HepG2 (cell line): Measurements from ENCODE around the gene ATXN2. TPM values are rescaled to one million over a fixed set of nuclear protein-coding genes. Genes with fewer than 3 reads are reported as not detected.

Experiments
- BRF2 ChIP-seq: sonication (generic); formaldehyde crosslinking; IDR thresholded peaks from 2 replicates; pipeline ENCODE4 v1.8.1; 2022; ENCODE audit warnings: mild to moderate bottlenecking, missing genetic modification reagents
- GTF2F1 ChIP-seq: fragments of 150-350 bp; IDR thresholded peaks from 2 replicates; pipeline ENCODE4 v1.6.1; 2014; ENCODE audit warnings: low read length
- HNRNPL ChIP-seq: fragments of 200-400 bp; formaldehyde crosslinking; IDR thresholded peaks from 2 replicates; pipeline ENCODE4 v1.6.1; 2017; ENCODE audit warnings: mild to moderate bottlenecking, low read depth, low read length
- HOMEZ ChIP-seq: IDR thresholded peaks from 2 replicates; pipeline ENCODE4 v1.6.1; 2016; ENCODE audit warnings: low read depth
- MXD1 ChIP-seq: sonication (generic); formaldehyde crosslinking; IDR thresholded peaks from 2 replicates; pipeline ENCODE4 v1.4.0; 2020; ENCODE audit warnings: mild to moderate bottlenecking, missing genetic modification reagents
- PRDM15 ChIP-seq: sonication (generic); formaldehyde crosslinking; IDR thresholded peaks from 2 replicates; pipeline ENCODE4 v1.4.0; 2020; ENCODE audit warnings: missing genetic modification reagents
- RFX5 ChIP-seq: IDR thresholded peaks from 2 replicates; pipeline ENCODE4 v1.6.1; 2011; ENCODE audit warnings: low read depth, low read length, improper control_type of control experiment
- SMAD9 ChIP-seq: sonication (generic); formaldehyde crosslinking; IDR thresholded peaks from 2 replicates; pipeline ENCODE4 v1.5.1; 2020; ENCODE audit warnings: mild to moderate bottlenecking, missing genetic modification reagents
- THAP8 ChIP-seq: sonication (generic); formaldehyde crosslinking; IDR thresholded peaks from 2 replicates; pipeline ENCODE4 v1.5.1; 2020; ENCODE audit warnings: missing genetic modification reagents, mild to moderate bottlenecking, borderline replicate concordance
- ZBTB10 ChIP-seq: sonication (generic); formaldehyde crosslinking; IDR thresholded peaks from 2 replicates; pipeline ENCODE4 v1.4.0; 2020; ENCODE audit warnings: missing genetic modification reagents, borderline replicate concordance
- ZNF101 ChIP-seq: sonication (generic); formaldehyde crosslinking; IDR thresholded peaks from 2 replicates; pipeline ENCODE4 v1.4.0; 2020; ENCODE audit warnings: mild to moderate bottlenecking, low read depth, missing genetic modification reagents, borderline replicate concordance
- ZNF225 ChIP-seq: sonication (generic); formaldehyde crosslinking; IDR thresholded peaks from 2 replicates; pipeline ENCODE4 v1.4.0; 2020; ENCODE audit warnings: mild to moderate bottlenecking, missing genetic modification reagents
- ZNF639 ChIP-seq: conservative IDR thresholded peaks from 2 replicates; pipeline ENCODE4 v1.6.1; 2018; ENCODE audit warnings: missing genetic modification reagents
- ZNF678 ChIP-seq: sonication (generic); formaldehyde crosslinking; IDR thresholded peaks from 2 replicates; pipeline ENCODE4 v1.4.0; 2020; ENCODE audit warnings: mild to moderate bottlenecking, missing genetic modification reagents
- ZNF777 ChIP-seq: sonication (generic); formaldehyde crosslinking; IDR thresholded peaks from 2 replicates; pipeline ENCODE4 v1.4.0; 2020; ENCODE audit warnings: missing genetic modification reagents
- ZSCAN22 ChIP-seq: sonication (generic); formaldehyde crosslinking; IDR thresholded peaks from 2 replicates; pipeline ENCODE4 v1.4.0; 2020; ENCODE audit warnings: mild to moderate bottlenecking, missing genetic modification reagents
- ZSCAN30 ChIP-seq: sonication (generic); formaldehyde crosslinking; IDR thresholded peaks from 2 replicates; pipeline ENCODE4 v1.5.0; 2020; ENCODE audit warnings: mild to moderate bottlenecking, missing genetic modification reagents
- polyA plus RNA-seq, 8 experiments: library from polyadenylated mRNA; depleted of rRNA in 3 of 8; stranded (reverse) in 7 of 8; unstranded in 1 of 8; fragments of >200 nt; fragmentation: Illumina TruSeq in 4 of 8; extraction: Trizol in 4 of 8; gene quantifications; 2 replicates each; pipeline versions ENCODE4 v1.2.1 to v1.2.3, GENCODE V29; 2011 to 2016; ENCODE audit warnings: low read depth in 4 of 8, missing spikeins in 1 of 8, mixed read lengths in 1 of 8; ENCODE audit not compliant: insufficient read depth in 1 of 8
- total RNA-seq, 5 experiments: library from RNA; depleted of rRNA; stranded (reverse); fragments of >200 nt; fragmentation: Illumina TruSeq; extraction: Trizol; gene quantifications; 2 replicates each; pipeline ENCODE4 v1.2.3, GENCODE V29; 2016; ENCODE audit warnings: low read depth in 1 of 5

Gene ATXN2
- total and polyA plus RNA-seq, 2 of the 13 experiments (the other 11 are each of a cell fraction or from before 2014, with no cell fraction given) = 18.1 to 27.1 TPM

DNA sequence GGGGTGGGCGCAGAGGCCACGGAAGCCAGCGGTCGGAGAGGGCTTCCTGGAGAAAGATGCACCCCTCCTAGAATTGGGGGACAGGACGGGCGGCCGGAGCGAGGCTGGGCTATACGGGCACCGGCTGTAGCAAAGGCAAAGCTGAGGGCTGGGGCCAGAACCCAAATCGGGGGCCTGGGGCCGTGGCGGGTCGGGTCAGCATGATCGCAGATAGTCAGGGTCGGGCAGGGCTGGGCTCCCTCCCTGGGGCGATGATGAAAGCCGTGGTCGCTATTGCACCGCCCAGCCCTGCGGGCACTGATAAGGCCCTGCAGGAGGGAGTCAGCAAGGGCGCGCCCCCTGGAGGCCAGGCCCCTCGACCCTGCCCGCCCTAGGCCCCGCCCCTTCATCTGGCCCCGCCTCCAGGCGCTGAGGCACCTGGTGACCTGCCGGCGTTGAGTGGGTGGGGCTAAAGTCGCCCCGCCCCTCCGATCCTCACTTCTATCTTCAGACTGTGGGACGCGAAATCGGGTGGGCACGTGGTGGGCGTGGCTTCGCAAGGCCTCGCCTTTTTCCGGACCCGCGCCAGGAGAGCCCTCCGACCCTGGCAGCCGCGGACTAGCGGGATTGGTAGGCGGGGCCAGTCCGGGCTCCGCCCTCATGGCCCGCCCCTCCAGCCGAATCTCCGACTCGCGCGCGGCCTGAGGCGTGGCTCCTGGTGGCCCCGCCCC, 193.8 kb downstream of the ATXN2 start (continued):
- TF ChIP-seq PRDM15 (no peak), HOMEZ (peak; percentile 87), ZSCAN22 (CRISPR knock-in tag) (no peak), ZNF678 (CRISPR knock-in tag) (no peak), HNRNPL (0 out of 2 replicates have a peak, but pooled peaks have one; percentile 21), ZBTB10 (CRISPR knock-in tag) (peak; percentile 71; the same call in 1 of the 2 replicates), THAP8 (CRISPR knock-in tag) (no peak), ZNF777 (CRISPR knock-in tag) (no peak; the same call in 1 of the 2 replicates), BRF2 (CRISPR knock-in tag) (no peak), ZSCAN30 (CRISPR knock-in tag) (no peak), SMAD9 (CRISPR knock-in tag) (no peak), ZNF101 (no peak), ZNF639 (CRISPR knock-in tag) (no peak), GTF2F1 (no peak), RFX5 (no peak), ZNF225 (CRISPR knock-in tag) (no peak), MXD1 (no peak; the same call in 1 of the 2 replicates)
